GM19240 (cell line): ENCODE measurements around the gene EIF3M.
"Not testable (repeated sequence)": the region's sequence is repeated elsewhere in the genome, so short reads cannot be mapped to it uniquely, and the experiment has no call there.

Experiments used
- DNase-seq: peaks from one replicate; pipeline ENCODE4 v3.0.0; 2011; ENCODE audit warnings: low spot score; ENCODE audit not compliant: insufficient read length

The EIF3M gene

DNA sequence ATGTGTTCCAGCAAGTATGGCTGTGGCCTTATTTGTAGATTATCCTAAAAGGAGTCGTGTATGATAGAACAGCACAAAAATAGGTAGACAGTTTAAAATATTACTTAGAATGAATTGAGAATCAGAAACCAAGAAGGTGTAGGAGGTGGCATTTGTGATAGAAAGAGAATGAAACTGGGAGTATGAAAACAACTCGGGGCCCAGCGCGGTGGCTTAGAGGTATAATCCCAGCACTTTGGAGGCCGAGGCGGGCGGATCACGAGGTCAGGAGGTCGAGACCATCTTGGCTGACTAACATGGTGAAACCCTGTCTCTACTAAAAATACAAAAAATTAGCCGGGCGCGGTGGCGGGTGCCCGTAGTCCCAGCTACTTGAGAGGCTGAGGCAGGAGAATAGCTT lies 12.5 kb downstream of the EIF3M start:
- not testable (repeated sequence) for DNase-seq

DNA sequence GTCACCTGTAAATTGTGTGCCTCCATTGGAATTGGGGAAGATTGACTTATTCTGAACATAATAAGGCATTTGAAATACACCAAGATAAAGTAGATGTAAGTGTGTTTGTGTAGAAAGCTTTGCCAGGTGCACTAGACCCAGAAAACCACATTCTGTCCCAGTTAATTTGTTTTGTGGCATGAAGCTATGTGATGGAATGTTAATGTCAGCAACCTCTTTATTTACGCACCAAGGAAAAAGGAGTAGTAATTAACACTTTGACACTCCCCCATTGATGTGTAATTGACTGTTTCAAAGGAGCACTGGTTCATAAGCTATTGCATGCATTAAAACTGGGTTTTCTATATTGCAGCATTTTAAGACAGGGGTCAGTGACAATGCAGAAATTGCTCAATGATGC lies 14.3 kb downstream of the EIF3M start:
- no peak for DNase-seq

DNA sequence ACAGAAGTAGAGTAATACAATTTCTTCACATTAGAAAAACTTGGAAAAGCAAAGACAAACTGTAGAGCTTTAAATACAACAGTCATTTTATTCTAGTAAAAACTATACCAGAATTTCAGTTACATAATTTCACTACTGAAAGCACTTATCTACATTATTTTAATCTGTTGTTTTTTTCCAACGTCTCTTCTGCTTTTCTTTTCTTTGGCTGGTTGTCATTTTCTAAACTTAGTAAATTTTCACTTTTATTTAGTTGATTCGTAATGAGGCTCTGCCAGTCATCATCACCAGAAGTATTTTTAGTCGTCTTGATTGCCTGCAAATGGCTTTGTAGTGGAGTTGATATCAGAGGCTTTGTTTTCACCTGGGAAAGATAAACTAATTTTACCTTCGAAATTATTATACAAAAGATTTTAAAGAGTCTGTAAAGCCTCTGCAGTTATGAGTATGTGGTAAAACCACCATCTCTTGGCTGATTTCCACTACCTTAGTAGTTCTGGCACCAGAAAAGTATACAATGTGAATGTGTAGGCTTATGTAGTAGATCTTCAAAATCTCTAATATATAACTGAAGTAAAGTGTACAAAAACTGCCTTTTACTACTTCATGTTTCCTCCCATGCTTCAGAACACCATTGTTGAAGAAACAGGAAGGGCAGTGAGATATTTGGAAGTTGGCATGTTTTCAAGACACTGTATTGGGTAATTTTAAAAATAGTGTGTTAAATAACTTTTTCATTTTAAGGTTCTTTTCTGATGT lies 19.2 kb downstream of the EIF3M start:
- no peak for DNase-seq

DNA sequence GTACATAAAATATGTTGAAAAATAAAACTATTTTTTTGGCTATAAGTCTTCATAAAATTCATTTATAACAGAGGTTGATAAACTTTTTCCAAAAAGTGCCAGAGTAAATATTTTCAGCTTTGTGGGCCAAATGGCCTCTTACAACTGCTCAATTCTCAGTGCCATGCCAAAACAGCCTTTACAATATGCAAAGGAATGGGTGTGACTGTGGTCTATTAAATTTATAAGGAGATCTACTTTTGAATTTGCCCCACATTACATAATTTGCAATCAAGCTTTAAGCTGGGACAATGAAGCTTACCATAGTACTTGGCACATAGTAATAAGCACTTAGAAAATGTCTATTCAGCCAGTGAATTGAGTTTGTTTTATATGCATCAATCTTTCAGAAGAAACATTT lies 22.6 kb downstream of the EIF3M start:
- no peak for DNase-seq

DNA sequence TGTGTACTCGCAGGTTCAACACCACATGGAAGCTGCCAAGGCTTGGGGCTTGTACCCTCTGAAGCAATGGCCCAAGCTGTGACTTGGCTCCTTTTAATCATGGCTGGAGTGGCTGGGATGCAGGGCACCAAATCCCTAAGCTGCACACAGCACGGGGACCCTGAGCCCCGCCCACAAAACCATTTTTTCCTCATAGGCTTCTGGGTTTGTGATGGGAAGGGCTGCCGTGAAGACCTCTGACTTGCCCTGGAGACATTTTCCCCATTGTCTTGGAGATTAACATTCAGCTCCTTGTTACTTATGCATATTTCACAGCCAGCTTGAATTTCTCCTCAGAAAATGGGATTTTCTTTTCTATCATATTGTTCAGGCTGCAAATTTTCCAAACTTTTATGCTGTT lies 25.2 kb downstream of the EIF3M start:
- DNase-seq, result not testable (repeated sequence)

DNA sequence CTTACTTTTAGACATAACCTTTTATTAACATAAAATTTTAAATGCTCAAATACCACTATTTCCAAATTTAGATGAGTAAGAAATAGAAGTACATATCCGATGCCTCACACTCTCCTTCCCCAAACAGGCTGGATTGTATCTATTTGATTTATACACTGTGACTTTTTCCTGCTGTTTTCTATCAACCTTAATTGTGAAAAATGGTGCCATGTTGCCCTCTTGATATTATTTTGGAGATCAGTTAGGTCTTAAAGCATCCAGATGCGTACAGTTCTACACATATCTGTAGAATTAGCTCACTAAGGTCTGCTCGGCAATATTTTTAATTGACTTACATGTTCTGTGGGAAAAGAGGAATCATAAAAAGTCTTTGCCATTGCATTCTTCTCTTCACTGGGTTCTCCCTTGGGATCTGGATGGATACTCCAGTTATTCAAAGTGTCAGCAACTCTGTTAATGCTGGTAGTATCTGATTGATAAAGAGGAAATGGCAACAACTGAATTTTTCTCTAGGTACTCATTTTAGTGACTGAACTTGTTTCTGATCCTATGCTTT lies 27.2 kb downstream of the EIF3M start:
- DNase-seq, result no peak

DNA sequence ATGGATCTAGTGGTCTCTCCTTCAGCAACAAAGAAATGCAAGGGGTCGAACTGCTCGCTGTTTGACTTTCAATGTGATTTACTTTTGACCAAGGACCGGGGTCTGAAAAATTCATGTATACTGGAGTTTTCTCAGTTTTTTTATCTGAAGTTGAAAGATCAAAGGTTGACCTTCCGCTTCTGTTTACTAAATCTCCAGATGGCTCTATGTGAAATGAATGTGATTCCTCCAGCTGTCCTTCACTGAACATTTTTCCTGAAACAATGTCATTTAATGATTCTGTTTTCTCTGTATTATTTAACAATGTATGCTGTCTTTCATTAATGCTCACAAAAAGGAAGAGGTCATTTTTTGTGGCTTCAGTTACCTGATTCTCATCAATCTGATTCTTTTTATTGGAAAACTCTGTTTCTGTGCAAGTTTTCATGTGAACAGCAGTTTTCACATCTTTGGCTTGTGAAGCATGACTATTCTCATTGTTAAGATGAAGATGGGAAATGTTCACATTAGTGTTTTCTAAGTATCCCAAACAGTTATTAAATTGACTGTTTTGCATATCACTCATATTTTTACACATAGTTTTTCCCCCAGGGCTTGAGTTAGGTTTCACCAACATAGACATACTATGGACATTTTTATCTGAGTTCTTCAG lies 30.0 kb downstream of the EIF3M start:
- DNase-seq, result no peak

DNA sequence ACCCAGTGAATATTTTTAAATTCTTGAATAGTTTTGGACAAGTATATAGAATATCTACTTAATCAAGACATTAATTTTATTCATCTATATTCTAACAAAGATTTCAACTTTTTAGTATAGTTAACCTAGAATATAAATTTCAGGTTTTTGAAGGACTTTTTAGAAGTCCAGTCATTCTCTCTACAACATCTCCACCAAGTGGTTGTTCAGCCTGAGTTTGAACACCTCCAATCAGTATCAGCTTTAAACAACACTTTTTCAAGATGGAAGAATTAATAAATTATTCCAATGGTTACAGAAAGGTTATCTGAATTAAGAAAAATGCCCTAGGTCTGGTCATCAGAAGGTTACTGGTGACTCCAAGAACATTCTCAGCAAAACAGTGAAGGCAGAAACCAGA lies 31.8 kb downstream of the EIF3M start:
- DNase-seq, result no peak

DNA sequence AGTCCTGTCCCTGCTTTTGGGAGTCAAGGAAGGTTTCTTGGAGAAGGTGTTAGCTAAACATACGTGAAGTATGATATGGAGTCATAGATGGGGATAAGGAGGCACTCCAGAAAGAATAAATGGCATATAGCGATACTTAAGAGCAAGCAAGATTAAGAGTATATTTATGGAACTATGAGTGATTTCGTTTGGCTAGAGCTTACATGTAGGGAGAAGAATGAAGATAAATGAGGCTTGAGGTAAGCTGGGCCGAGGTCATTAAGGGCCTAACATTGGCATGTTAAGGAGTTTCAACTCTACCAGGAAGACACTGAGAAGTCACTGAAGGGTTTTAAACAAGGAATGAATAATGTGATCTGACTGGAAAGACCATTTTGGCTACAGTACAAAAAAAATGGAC lies 33.3 kb downstream of the EIF3M start:
- DNase-seq, result no peak

DNA sequence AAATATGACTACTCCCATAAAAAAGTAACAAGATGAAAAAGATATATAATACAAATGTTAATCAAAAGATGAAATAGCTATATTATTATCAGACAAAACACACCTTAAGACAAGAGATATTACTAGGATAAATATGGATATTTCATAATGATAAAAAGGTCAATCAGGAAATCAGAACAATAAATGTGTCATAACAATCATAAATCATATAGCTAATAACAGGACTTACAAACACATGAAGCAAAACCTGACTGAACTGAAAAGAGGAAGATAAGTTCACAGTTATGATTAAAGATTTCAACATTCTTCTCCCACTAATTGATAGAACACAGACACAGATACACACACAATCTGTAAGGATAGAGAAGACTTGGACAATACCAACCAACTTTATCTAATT lies 47.2 kb downstream of the EIF3M start:
- DNase-seq, result no peak

DNA sequence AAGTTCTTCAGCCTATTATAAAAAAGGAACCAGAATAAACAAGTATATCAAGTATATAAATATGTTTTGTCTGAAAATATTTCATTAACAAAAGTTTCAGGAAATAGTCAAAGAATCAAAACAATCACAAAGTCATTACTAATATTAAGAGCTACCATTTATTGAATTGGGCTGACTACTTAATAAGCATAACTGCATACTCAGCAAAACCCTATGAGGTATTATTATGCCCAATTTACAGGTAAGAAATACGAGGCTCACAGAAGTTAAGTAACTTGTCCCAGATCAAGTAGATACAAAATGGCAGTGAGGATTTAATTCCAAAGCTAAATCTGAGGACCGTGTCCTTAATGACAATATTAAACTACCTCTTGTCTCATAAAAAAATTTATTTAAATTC lies 52.2 kb downstream of the EIF3M start:
- no peak for DNase-seq

DNA sequence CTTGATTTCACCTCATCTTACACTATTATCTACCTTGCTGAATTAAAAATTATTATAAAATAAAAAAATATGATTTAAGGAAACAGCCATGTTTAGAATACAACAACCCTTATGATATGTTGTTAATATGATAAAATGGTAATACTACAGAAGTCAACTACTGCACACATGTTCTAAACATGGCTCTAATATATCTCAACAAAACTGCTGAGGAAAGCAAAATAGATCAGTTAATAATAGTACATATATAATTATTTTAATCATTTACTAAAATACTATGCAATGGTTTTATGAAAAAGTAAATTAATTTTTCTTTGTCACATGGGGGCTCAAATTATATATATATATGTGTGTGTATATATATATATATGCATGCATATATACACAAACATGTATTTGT lies 57.7 kb downstream of the EIF3M start:
- no peak for DNase-seq

DNA sequence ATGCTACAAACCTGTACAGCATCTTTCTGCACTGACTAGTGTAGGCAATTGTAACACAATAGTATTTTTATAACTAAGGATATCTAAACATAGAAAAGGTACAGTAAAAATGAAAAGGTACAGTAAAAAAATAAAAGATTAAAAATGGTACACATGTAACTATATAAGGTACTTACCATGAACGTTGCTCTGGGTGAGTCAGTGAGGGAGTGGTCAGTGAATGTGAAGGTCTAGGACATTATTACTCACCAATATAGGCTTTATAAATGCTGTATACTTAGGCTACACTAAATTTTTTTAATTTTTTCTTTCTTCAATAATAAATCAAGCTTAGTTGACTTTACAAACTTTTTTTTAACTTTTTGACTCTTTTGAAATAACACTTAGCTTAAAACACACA lies 59.9 kb downstream of the EIF3M start:
- DNase-seq, result no peak
